ENCODE results near the gene TGFA. TPM values are rescaled to one million over a fixed set of nuclear protein-coding genes. Genes with fewer than 3 reads are reported as not detected.

Gene TGFA
- total and polyA plus RNA-seq, 10 of the 15 experiments (the other 5 are each of a cell fraction or from before 2014, with no cell fraction given) = 0.03 to 0.23 TPM; not detected in 8

DNA sequence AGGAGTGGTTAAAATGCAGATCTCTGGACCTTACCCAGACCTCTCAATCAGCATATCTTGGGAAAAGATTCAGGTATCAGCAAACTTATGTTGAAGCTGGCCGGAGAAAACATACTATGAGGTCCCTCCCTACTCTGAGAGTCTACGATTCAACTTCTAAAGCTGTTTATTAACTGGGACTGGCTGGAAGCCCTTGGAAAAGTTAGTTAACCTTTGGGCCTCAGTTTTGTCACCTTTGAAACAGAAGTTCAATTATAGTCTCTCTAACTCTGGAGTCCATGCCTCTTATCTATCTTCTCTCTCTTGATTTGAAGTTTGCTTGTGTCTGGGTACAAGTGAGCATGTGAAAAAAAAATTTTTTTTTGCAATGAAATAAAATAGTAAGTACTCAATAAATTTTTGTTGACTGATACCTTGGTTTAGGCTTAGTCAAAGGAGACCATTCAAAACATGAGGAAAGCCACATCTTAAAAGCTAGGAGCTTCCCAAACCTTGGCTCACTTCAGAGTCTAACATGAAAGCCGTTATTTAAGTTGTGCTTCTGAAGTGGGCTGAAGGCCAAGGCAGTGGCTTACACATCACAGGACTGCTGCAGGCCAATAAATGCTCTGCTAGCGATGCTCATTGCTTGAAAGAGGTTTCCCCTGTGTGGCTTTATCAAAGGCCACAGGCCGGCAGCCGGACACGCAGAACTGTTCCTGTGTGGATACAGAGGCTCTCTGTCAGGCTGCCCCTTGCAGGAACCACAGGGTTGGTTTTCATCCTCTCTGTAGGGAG is 141.1 kb downstream of the TGFA start (continued):
- TF ChIP-seq BACH1 (IDR thresholded peaks at IDR 0.05; ENCODE audit: borderline replicate concordance) (no peak), JUND (IDR thresholded peaks at IDR 0.05; ENCODE audit: low read depth, low read length) (no peak), BCLAF1 (IDR thresholded peaks at IDR 0.05) (no peak)
- TF ChIP-seq, protein P1, sequence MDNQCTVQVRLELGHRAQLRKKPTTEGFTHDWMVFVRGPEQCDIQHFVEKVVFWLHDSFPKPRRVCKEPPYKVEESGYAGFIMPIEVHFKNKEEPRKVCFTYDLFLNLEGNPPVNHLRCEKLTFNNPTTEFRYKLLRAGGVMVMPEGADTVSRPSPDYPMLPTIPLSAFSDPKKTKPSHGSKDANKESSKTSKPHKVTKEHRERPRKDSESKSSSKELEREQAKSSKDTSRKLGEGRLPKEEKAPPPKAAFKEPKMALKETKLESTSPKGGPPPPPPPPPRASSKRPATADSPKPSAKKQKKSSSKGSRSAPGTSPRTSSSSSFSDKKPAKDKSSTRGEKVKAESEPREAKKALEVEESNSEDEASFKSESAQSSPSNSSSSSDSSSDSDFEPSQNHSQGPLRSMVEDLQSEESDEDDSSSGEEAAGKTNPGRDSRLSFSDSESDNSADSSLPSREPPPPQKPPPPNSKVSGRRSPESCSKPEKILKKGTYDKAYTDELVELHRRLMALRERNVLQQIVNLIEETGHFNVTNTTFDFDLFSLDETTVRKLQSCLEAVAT (IDR thresholded peaks at IDR 0.05) = no peak
- TF ChIP-seq, protein P2, sequence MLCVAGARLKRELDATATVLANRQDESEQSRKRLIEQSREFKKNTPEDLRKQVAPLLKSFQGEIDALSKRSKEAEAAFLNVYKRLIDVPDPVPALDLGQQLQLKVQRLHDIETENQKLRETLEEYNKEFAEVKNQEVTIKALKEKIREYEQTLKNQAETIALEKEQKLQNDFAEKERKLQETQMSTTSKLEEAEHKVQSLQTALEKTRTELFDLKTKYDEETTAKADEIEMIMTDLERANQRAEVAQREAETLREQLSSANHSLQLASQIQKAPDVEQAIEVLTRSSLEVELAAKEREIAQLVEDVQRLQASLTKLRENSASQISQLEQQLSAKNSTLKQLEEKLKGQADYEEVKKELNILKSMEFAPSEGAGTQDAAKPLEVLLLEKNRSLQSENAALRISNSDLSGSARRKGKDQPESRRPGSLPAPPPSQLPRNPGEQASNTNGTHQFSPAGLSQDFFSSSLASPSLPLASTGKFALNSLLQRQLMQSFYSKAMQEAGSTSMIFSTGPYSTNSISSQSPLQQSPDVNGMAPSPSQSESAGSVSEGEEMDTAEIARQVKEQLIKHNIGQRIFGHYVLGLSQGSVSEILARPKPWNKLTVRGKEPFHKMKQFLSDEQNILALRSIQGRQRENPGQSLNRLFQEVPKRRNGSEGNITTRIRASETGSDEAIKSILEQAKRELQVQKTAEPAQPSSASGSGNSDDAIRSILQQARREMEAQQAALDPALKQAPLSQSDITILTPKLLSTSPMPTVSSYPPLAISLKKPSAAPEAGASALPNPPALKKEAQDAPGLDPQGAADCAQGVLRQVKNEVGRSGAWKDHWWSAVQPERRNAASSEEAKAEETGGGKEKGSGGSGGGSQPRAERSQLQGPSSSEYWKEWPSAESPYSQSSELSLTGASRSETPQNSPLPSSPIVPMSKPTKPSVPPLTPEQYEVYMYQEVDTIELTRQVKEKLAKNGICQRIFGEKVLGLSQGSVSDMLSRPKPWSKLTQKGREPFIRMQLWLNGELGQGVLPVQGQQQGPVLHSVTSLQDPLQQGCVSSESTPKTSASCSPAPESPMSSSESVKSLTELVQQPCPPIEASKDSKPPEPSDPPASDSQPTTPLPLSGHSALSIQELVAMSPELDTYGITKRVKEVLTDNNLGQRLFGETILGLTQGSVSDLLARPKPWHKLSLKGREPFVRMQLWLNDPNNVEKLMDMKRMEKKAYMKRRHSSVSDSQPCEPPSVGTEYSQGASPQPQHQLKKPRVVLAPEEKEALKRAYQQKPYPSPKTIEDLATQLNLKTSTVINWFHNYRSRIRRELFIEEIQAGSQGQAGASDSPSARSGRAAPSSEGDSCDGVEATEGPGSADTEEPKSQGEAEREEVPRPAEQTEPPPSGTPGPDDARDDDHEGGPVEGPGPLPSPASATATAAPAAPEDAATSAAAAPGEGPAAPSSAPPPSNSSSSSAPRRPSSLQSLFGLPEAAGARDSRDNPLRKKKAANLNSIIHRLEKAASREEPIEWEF (IDR thresholded peaks at IDR 0.05; ENCODE audit: insufficient replicate concordance, low read depth, low read length) = no peak
